Gastrocnemius medialis (tissue), 4 donors: ENCODE measurements around the gene FAM174C. TPM values are rescaled to one million over a fixed set of nuclear protein-coding genes. Genes with fewer than 3 reads are reported as not detected.

Source experiments
- ATAC-seq, 2 donors: fragments of 150-250 bp; one replicate each; pipeline ENCODE4 v1.9.1; 2016
- DNase-seq, 2 donors: peaks; one replicate each; pipeline ENCODE4 v3.0.0-alpha.2; 2019
- H3K27ac ChIP-seq, 4 donors: fragments of 200-600 bp; sonication (generic); 1 replicate in 1 of 4; 2 replicates in 3 of 4; pipeline ENCODE4 v1.5.1; 2016 to 2018; ENCODE audit warnings: mild to moderate bottlenecking in 2 of 4, moderate library complexity in 1 of 4
- H3K27me3 ChIP-seq, 3 donors: fragments of 200-600 bp; sonication (generic) in 2 of 3; 1 replicate in 1 of 3; 2 replicates in 2 of 3; pipeline versions ENCODE4 v1.5.1 to v1.6.0; 2016 to 2019; ENCODE audit warnings: mild to moderate bottlenecking in 1 of 3, moderate library complexity in 1 of 3
- H3K36me3 ChIP-seq, 2 donors: fragments of 200-600 bp; sonication (generic) in 1 of 2; one replicate each; pipeline ENCODE4 v1.5.1; 2017 to 2018
- H3K4me1 ChIP-seq, 2 donors: fragments of 200-600 bp; sonication (generic) in 1 of 2; one replicate each; pipeline ENCODE4 v1.5.1; 2016 to 2017; ENCODE audit warnings: mild to moderate bottlenecking in 2 of 2
- H3K4me3 ChIP-seq, 4 donors: fragments of 200-600 bp; sonication (generic) in 3 of 4; 1 replicate in 1 of 4; 2 replicates in 3 of 4; pipeline ENCODE4 v1.5.1; 2016 to 2019; ENCODE audit warnings: mild to moderate bottlenecking in 2 of 4
- H3K9me3 ChIP-seq, 3 donors: fragments of 200-600 bp; sonication (generic) in 2 of 3; 1 replicate in 1 of 3; 2 replicates in 2 of 3; pipeline ENCODE4 v1.5.1; 2016 to 2019
- CTCF ChIP-seq, 5 experiments: fragments of 450-650 bp in 3 of 5; fragments of 200-600 bp in 2 of 5; sonication (generic) in 2 of 5; IDR thresholded peaks in 4 of 5; conservative IDR thresholded peaks in 1 of 5; 1 replicate in 4 of 5; 2 replicates in 1 of 5; pipeline ENCODE4 v1.5.1; 2016 to 2019; ENCODE audit warnings: antibody characterized with exemption in 5 of 5, mild to moderate bottlenecking in 3 of 5, moderate library complexity in 3 of 5
- POLR2A ChIP-seq, 2 donors: fragments of 450-650 bp; IDR thresholded peaks; one replicate each; pipeline ENCODE4 v1.6.1; 2017; ENCODE audit warnings: antibody characterized with exemption in 2 of 2, mild to moderate bottlenecking in 2 of 2, moderate library complexity in 2 of 2
- in situ Hi-C, 4 donors: fragments of 200-750 bp; cut with MboI; loops; one replicate each; pipeline versions ENCODE4 v1.15.0 to v1.8.0; 2017; ENCODE audit warnings: low sequenced_read_pairs in 4 of 4
- intact Hi-C: fragments of 100-400 bp; cut with DNase I; formaldehyde crosslinking; loops from one replicate; pipeline ENCODE4 v1.15.1; 2023; ENCODE audit warnings: low total_unique reads
- total RNA-seq, 4 donors: library from RNA; depleted of rRNA; stranded (reverse); fragments of >200 nt; gene quantifications; one replicate each; pipeline versions ENCODE4 v1.1.0 to v1.2.3, GENCODE V29; 2016

The FAM174C gene
- total RNA-seq, 4 donors from 2014 or later, result 18.7 to 36.7 (median 28.7) TPM

- Histone ChIP-seq H3K4me1 (no peaks in the 10 kb centered on the region), H3K36me3 (no peaks in the 10 kb centered on the region), H3K4me3 (no peak overlapping the region), H3K27me3 (peaks cover 21 to 29% (median 28%) of the 10 kb centered on the region in 3 donors), H3K27ac (no peak overlapping the region), H3K9me3 (no peaks in the 10 kb centered on the region)
- DNase-seq (no peak), ATAC-seq (no peak)
- intact Hi-C loops (no loop called here), in situ Hi-C loops (no loop called here)
- no peak for TF ChIP-seq POLR2A (IDR thresholded peaks at IDR 0.05)
- TF ChIP-seq CTCF (IDR thresholded peaks at IDR 0.05 in 4 of 5, conservative IDR thresholded peaks at IDR 0.05 in 1 of 5), result no peak
Observed at GRCh38 chr19:1310853-1311180, 35.5 kb downstream of the FAM174C start.

- Histone ChIP-seq H3K36me3 (no peaks in the 10 kb centered on the region), H3K27ac (no peak overlapping the region), H3K9me3 (no peaks in the 10 kb centered on the region), H3K27me3 (peaks cover 27 to 36% (median 33%) of the 10 kb centered on the region in 3 donors), H3K4me3 (no peak overlapping the region), H3K4me1 (no peaks in the 10 kb centered on the region)
- no peak for ATAC-seq
- no peak for DNase-seq
- in situ Hi-C loops (no loop called here), intact Hi-C loops (no loop called here)
- no peak for TF ChIP-seq CTCF (IDR thresholded peaks at IDR 0.05 in 4 of 5, conservative IDR thresholded peaks at IDR 0.05 in 1 of 5)
- TF ChIP-seq POLR2A (IDR thresholded peaks at IDR 0.05), result no peak
Observed at GRCh38 chr19:1311543-1312091, 36.3 kb downstream of the FAM174C start.

- H3K9me3 ChIP-seq, result no peaks in the 10 kb centered on the region
- in situ Hi-C loops, result no loop called here
- ATAC-seq, result no peak
- H3K27me3 ChIP-seq, result peaks cover 32 to 42% (median 36%) of the 10 kb centered on the region in 3 donors
- no peak for DNase-seq
- no peak overlapping the region for H3K27ac ChIP-seq
- no peaks in the 10 kb centered on the region for H3K36me3 ChIP-seq
- TF ChIP-seq CTCF (IDR thresholded peaks at IDR 0.05 in 4 of 5, conservative IDR thresholded peaks at IDR 0.05 in 1 of 5), result no peak
- TF ChIP-seq POLR2A (IDR thresholded peaks at IDR 0.05), result no peak
- no peak overlapping the region for H3K4me3 ChIP-seq
- intact Hi-C loops, result no loop called here
- H3K4me1 ChIP-seq, result no peaks in the 10 kb centered on the region
Observed at GRCh38 chr19:1312767-1313694, 37.7 kb downstream of the FAM174C start.

GRCh38 chr19:1313695-1314613 lies 38.6 kb downstream of the FAM174C start:
- intact Hi-C loops (no loop called here), in situ Hi-C loops (no loop called here)
- Histone ChIP-seq H3K36me3 (no peaks in the 10 kb centered on the region), H3K27ac (no peak overlapping the region), H3K4me3 (no peak overlapping the region), H3K27me3 (peaks cover 38 to 49% (median 42%) of the 10 kb centered on the region in 3 donors), H3K4me1 (no peaks in the 10 kb centered on the region), H3K9me3 (no peaks in the 10 kb centered on the region)
- TF ChIP-seq POLR2A (IDR thresholded peaks at IDR 0.05) (no peak), CTCF (IDR thresholded peaks at IDR 0.05 in 4 of 5, conservative IDR thresholded peaks at IDR 0.05 in 1 of 5) (no peak)
- DNase-seq (no peak), ATAC-seq (no peak)
